Endodermal cell (in vitro differentiated cells): ENCODE data around the gene NCK2. TPM values are rescaled to one million over a fixed set of nuclear protein-coding genes. Genes with fewer than 3 reads are reported as not detected.

Experiments used
- DNase-seq: peaks from one replicate; pipeline ENCODE4 v3.0.0-alpha.2; 2017
- H3K27ac ChIP-seq: 2 replicates; pipeline ENCODE4 v1.5.1; 2013; ENCODE audit warnings: mild to moderate bottlenecking, low read depth, low read length, moderate library complexity
- H3K27me3 ChIP-seq: 2 replicates; pipeline ENCODE4 v1.6.1; 2013; ENCODE audit warnings: mild to moderate bottlenecking, low read length, moderate library complexity; ENCODE audit not compliant: insufficient read depth, control insufficient read depth, poor library complexity, severe bottlenecking
- H3K36me3 ChIP-seq: 2 replicates; pipeline ENCODE4 v1.7.0; 2013; ENCODE audit warnings: mild to moderate bottlenecking, low read length, moderate library complexity; ENCODE audit not compliant: control insufficient read depth, insufficient read depth
- H3K4me1 ChIP-seq: one replicate; pipeline ENCODE4 v1.7.0; 2013; ENCODE audit warnings: low read length; ENCODE audit not compliant: control insufficient read depth, insufficient read depth
- H3K4me3 ChIP-seq: 2 replicates; pipeline ENCODE4 v1.5.1; 2013; ENCODE audit warnings: mild to moderate bottlenecking, low read length, moderate library complexity
- H3K9ac ChIP-seq: 2 replicates; pipeline ENCODE4 v1.6.1; 2013; ENCODE audit warnings: mild to moderate bottlenecking, low read length, moderate library complexity; ENCODE audit not compliant: poor library complexity, severe bottlenecking; ENCODE audit errors: extremely low read depth
- H3K9me3 ChIP-seq: 2 replicates; pipeline ENCODE4 v1.6.1; 2013; ENCODE audit warnings: mild to moderate bottlenecking, low read length, moderate library complexity; ENCODE audit not compliant: control insufficient read depth
- H3K27ac Mint-ChIP-seq: 2 replicates; pipeline ENCODE4 v1.8.0; 2020; ENCODE audit warnings: mixed read lengths
- H3K27me3 Mint-ChIP-seq: 2 replicates; pipeline ENCODE4 v1.8.0; 2021; ENCODE audit warnings: mild to moderate bottlenecking, mixed read lengths; ENCODE audit not compliant: insufficient read depth
- H3K36me3 Mint-ChIP-seq: 2 replicates; pipeline ENCODE4 v1.8.0; 2020; ENCODE audit warnings: low read depth, mixed read lengths
- H3K4me1 Mint-ChIP-seq: 2 replicates; pipeline ENCODE4 v1.8.0; 2020; ENCODE audit warnings: mixed read lengths
- H3K4me3 Mint-ChIP-seq: 2 replicates; pipeline ENCODE4 v1.8.0; 2020; ENCODE audit warnings: mild to moderate bottlenecking, moderate library complexity, mixed read lengths
- H3K9me3 Mint-ChIP-seq: 2 replicates; pipeline ENCODE4 v1.8.0; 2020; ENCODE audit warnings: mild to moderate bottlenecking, mixed read lengths
- WGBS, 2 experiments: methylation state at CpG; one replicate each; pipeline versions ENCODE4 v1.1.5 to v1.1.7; 2013; ENCODE audit warnings: missing lambda C conversion rate in 2 of 2, mixed read lengths in 1 of 2; ENCODE audit not compliant: insufficient coverage in 1 of 2, insufficient read length in 1 of 2; 5-methylcytosine and 5-hydroxymethylcytosine counted together
- total RNA-seq, 2 donors: library from RNA; stranded (reverse); fragmentation: NEBNext Ultra II Directional in 1 of 2; extraction: Animal tissue kit (Norgen Biotek cat#: 25700) in 1 of 2; gene quantifications; 2 replicates in 1 of 2; 3 replicates in 1 of 2; pipeline ENCODE4 v1.2.1, GENCODE V29; 2021
- TF ChIP-seq, protein P1 (sequence below): fragments of 200-600 bp; sonication (generic); conservative IDR thresholded peaks from 2 replicates; pipeline ENCODE4 v1.5.0; 2021; ENCODE audit warnings: antibody characterized with exemption, mild to moderate bottlenecking

Gene NCK2
- total RNA-seq, 2 donors from 2014 or later = 58.9 to 63.8 TPM

- Histone ChIP-seq H3K36me3 (peaks cover 6% of the 10 kb centered on the region), H3K4me3 (no peak overlapping the region), H3K9ac (no peak overlapping the region), H3K27ac (no peak overlapping the region), H3K27me3 (no peaks in the 10 kb centered on the region), H3K4me1 (peaks cover 22% of the 10 kb centered on the region), H3K9me3 (no peaks in the 10 kb centered on the region)
- TF ChIP-seq, protein P1, sequence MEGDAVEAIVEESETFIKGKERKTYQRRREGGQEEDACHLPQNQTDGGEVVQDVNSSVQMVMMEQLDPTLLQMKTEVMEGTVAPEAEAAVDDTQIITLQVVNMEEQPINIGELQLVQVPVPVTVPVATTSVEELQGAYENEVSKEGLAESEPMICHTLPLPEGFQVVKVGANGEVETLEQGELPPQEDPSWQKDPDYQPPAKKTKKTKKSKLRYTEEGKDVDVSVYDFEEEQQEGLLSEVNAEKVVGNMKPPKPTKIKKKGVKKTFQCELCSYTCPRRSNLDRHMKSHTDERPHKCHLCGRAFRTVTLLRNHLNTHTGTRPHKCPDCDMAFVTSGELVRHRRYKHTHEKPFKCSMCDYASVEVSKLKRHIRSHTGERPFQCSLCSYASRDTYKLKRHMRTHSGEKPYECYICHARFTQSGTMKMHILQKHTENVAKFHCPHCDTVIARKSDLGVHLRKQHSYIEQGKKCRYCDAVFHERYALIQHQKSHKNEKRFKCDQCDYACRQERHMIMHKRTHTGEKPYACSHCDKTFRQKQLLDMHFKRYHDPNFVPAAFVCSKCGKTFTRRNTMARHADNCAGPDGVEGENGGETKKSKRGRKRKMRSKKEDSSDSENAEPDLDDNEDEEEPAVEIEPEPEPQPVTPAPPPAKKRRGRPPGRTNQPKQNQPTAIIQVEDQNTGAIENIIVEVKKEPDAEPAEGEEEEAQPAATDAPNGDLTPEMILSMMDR = no peak
- Mint-ChIP-seq H3K4me3 (no peak overlapping the region), H3K36me3 (no peaks in the 10 kb centered on the region), H3K27me3 (no peaks in the 10 kb centered on the region), H3K4me1 (peaks cover 44% of the 10 kb centered on the region), H3K27ac (no peak overlapping the region), H3K9me3 (no peaks in the 10 kb centered on the region)
- no peak for DNase-seq
- WGBS, 2 experiments = 94 to 100% methylated on average over 2 to 3 of the region's 3 CpGs
These were observed 101.3 kb downstream of the NCK2 start for GRCh38 chr2:105845976-105846375.

DNA sequence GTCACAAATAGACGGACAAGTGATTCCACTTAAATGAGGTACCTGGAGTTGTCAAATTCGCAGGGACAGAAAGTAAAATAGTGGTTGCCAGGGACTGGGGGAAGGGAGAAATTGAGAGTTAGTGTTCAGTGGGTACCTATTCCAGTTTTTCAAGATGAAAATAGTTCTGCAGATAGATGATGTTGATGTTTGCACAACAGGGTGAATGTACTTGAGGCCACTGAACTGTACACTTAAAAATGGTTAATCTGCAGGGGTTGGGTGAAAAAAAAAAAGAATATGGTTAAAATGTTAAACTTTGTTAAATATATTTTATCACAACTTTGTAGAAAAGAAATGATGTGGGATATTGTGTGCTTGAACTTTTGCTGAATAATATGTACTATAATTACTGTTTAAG, 102.3 kb downstream of the NCK2 start:
- H3K9ac ChIP-seq = no peak overlapping the region
- Mint-ChIP-seq H3K9me3 (no peaks in the 10 kb centered on the region), H3K27me3 (no peaks in the 10 kb centered on the region), H3K4me1 (peaks cover 35% of the 10 kb centered on the region), H3K4me3 (no peak overlapping the region), H3K36me3 (peaks cover 4% of the 10 kb centered on the region), H3K27ac (no peak overlapping the region)
- WGBS, 2 experiments = 93 to 97% methylated on average over 2 of the region's 2 CpGs
- TF ChIP-seq, protein P1 = no peak
- H3K9me3 ChIP-seq = no peaks in the 10 kb centered on the region
- H3K4me3 ChIP-seq = no peak overlapping the region
- no peaks in the 10 kb centered on the region for H3K27me3 ChIP-seq
- no peak overlapping the region for H3K27ac ChIP-seq
- peaks cover 6% of the 10 kb centered on the region for H3K36me3 ChIP-seq
- DNase-seq = no peak
- H3K4me1 ChIP-seq = peaks cover 22% of the 10 kb centered on the region

DNA sequence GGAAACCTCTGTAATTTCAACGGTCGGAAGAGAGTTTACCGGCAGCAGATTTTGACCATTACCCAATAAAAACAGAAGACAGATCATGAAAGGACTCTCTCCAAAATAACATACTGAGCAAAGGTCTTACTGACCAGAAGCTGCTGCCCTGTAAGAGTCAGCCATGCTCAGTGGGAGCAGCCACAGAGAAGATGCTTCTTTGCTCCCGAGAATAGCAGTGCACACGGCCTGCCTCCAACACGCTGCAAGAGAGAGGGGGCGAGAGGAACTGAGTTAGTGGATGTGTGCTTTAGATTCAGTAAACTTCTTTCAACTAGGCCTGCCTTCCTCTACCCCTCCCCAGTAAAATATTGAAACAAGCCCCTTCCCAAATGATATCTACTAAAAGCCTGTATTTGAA, 103.7 kb downstream of the NCK2 start:
- H3K4me3 ChIP-seq = no peak overlapping the region
- peaks cover 17% of the 10 kb centered on the region for H3K4me1 ChIP-seq
- TF ChIP-seq, protein P1 = no peak
- Mint-ChIP-seq H3K4me3 (no peak overlapping the region), H3K36me3 (peaks cover 4% of the 10 kb centered on the region), H3K27me3 (no peaks in the 10 kb centered on the region), H3K9me3 (no peaks in the 10 kb centered on the region), H3K27ac (no peak overlapping the region), H3K4me1 (peaks cover 29% of the 10 kb centered on the region)
- H3K27me3 ChIP-seq = no peaks in the 10 kb centered on the region
- no peak overlapping the region for H3K9ac ChIP-seq
- no peak for DNase-seq
- peaks cover 6% of the 10 kb centered on the region for H3K36me3 ChIP-seq
- H3K27ac ChIP-seq = no peak overlapping the region
- no peaks in the 10 kb centered on the region for H3K9me3 ChIP-seq
- 91 to 97% methylated on average over 3 to 7 of the region's 7 CpGs for WGBS, 2 experiments
